SK-N-MC (cell line): ENCODE measurements around the gene PLSCR3.

Experiments used
- EZH2 ChIP-seq: fragments of 200-600 bp; sonication (generic); IDR thresholded peaks from one replicate; pipeline ENCODE4 v1.6.1; 2017; ENCODE audit warnings: antibody characterized with exemption
- FOXP2 ChIP-seq: optimal IDR thresholded peaks from 2 replicates; pipeline ENCODE3; 2011; ENCODE audit warnings: mild to moderate bottlenecking, moderate library complexity; ENCODE audit not compliant: insufficient read depth; ENCODE audit errors: extremely low read length, control extremely low read depth
- POLR2AphosphoS5 ChIP-seq: IDR thresholded peaks from 2 replicates; pipeline ENCODE4 v1.6.1; 2012; ENCODE audit warnings: mild to moderate bottlenecking, low read depth, low read length, borderline replicate concordance

DNA sequence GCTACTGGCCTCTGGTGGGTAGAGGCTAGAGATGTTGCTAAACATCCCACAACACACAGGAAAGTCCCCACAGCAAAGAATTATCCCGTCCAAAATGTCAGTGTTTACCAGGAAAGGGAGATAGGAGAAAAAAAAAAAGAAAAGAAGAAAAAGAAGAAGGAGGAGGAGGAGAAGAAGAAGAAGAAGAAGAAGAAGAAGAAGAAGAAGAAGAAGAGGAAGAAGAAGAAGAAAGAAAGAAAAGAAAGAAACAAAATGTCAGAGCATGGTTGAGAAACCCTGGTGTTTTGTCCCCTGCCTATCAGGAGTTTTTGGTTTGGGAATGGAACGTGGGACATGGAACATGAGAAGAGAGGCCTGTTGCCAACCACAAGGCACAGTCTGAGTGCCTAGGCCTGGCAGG, 36.9 kb downstream of the PLSCR3 start:
- TF ChIP-seq POLR2AphosphoS5 (no peak), EZH2 (no peak), FOXP2 (no peak)
